IgD-negative memory B cell (primary cell): ENCODE results near the gene GPR155. TPM values are rescaled to one million over a fixed set of nuclear protein-coding genes. Genes with fewer than 3 reads are reported as not detected.
"Not testable (repeated sequence)": the region's sequence is repeated elsewhere in the genome, so short reads cannot be mapped to it uniquely, and the experiment has no call there.

ENCODE experiments used
- H3K27ac Mint-ChIP-seq, 3 donors: one replicate each; pipeline ENCODE4 v1.8.0; 2020 to 2022; ENCODE audit warnings: mild to moderate bottlenecking in 3 of 3, mixed read lengths in 3 of 3, moderate library complexity in 1 of 3
- H3K27me3 Mint-ChIP-seq: one replicate; pipeline ENCODE4 v1.8.0; 2021; ENCODE audit warnings: mixed read lengths
- H3K36me3 Mint-ChIP-seq: one replicate; pipeline ENCODE4 v1.8.0; 2020; ENCODE audit warnings: mild to moderate bottlenecking, mixed read lengths
- H3K4me1 Mint-ChIP-seq, 3 donors: one replicate each; pipeline ENCODE4 v1.8.0; 2020 to 2022; ENCODE audit warnings: mixed read lengths in 3 of 3, mild to moderate bottlenecking in 1 of 3
- H3K4me3 Mint-ChIP-seq, 4 donors: one replicate each; pipeline ENCODE4 v1.8.0; 2020 to 2022; ENCODE audit warnings: mild to moderate bottlenecking in 4 of 4, mixed read lengths in 4 of 4, moderate library complexity in 3 of 4
- H3K9me3 Mint-ChIP-seq, 3 donors: one replicate each; pipeline ENCODE4 v1.8.0; 2020 to 2021; ENCODE audit warnings: mixed read lengths in 3 of 3, mild to moderate bottlenecking in 1 of 3
- polyA plus RNA-seq: library from polyadenylated mRNA; unstranded; fragments of 300-500 nt; fragmentation: Illumina TruSeq; gene quantifications from one replicate; pipeline ENCODE4 v1.2.3, GENCODE V29; 2021

Gene GPR155
- polyA plus RNA-seq, 1 donor from 2014 or later: 1.6 TPM

GRCh38 chr2:174431902-174432301 is 54.9 kb downstream of the GPR155 start:
- Mint-ChIP-seq H3K27ac (no peak overlapping the region), H3K4me1 (no peaks in the 10 kb centered on the region), H3K27me3 (no peaks in the 10 kb centered on the region), H3K9me3 (peaks cover 0 to 7% (median 3%) of the 10 kb centered on the region in 3 donors), H3K4me3 (no peak overlapping the region), H3K36me3 (peaks cover 4% of the 10 kb centered on the region)

GRCh38 chr2:174430066-174430465 is 56.8 kb downstream of the GPR155 start:
- H3K27ac Mint-ChIP-seq: no peak overlapping the region
- peaks cover 4% of the 10 kb centered on the region for H3K36me3 Mint-ChIP-seq
- no peaks in the 10 kb centered on the region for H3K27me3 Mint-ChIP-seq
- H3K9me3 Mint-ChIP-seq: peaks cover 0 to 7% (median 3%) of the 10 kb centered on the region in 3 donors
- H3K4me3 Mint-ChIP-seq: no peak overlapping the region
- no peaks in the 10 kb centered on the region for H3K4me1 Mint-ChIP-seq

GRCh38 chr2:174428214-174428613 is 58.6 kb downstream of the GPR155 start:
- no peaks in the 10 kb centered on the region for H3K4me1 Mint-ChIP-seq
- no peak overlapping the region for H3K4me3 Mint-ChIP-seq
- H3K9me3 Mint-ChIP-seq: peaks cover 0 to 7% (median under 1%) of the 10 kb centered on the region in 3 donors
- H3K36me3 Mint-ChIP-seq: peaks cover 4% of the 10 kb centered on the region
- no peak overlapping the region for H3K27ac Mint-ChIP-seq
- H3K27me3 Mint-ChIP-seq: no peaks in the 10 kb centered on the region

DNA sequence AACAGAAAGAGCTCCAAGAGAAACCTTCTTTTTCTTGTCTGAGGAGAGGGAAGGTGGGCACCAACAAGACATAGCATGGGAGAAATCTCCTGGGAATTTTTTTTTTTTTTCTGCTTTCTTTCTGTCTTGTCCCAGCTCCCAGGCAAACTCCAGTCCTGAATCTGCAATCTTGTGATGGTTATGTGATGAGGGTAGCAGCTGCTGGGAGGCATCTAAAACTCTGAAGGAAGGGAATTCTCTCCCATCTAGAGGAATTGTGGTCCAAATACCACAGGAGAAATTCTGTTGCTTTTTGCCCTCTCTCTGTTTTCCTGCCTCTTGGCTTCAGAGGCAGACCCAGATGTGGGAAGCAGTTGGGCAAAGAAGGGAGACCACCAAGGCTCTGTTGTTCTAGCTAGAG is 74.6 kb downstream of the GPR155 start:
- no peak overlapping the region for H3K4me3 Mint-ChIP-seq
- H3K4me1 Mint-ChIP-seq: no peaks in the 10 kb centered on the region
- no peaks in the 10 kb centered on the region for H3K27me3 Mint-ChIP-seq
- no peak overlapping the region for H3K27ac Mint-ChIP-seq
- H3K36me3 Mint-ChIP-seq: peaks cover 18% of the 10 kb centered on the region
- H3K9me3 Mint-ChIP-seq: no peaks in the 10 kb centered on the region

DNA sequence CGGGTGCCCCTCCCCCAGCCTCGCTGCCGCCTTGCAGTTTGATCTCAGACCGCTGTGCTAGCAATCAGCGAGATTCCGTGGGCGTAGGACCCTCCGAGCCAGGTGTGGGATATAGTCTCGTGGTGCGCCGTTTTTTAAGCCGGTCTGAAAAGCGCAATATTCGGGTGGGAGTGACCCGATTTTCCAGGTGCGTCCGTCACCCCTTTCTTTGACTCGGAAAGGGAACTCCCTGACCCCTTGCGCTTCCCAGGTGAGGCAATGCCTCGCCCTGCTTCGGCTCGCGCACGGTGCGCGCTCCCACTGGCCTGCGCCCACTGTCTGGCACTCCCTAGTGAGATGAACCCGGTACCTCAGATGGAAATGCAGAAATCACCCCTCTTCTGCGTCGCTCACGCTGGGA is 76.8 kb downstream of the GPR155 start:
- H3K36me3 Mint-ChIP-seq: peaks cover 12% of the 10 kb centered on the region
- not testable (repeated sequence) for H3K27ac Mint-ChIP-seq, H3K27me3 Mint-ChIP-seq, H3K9me3 Mint-ChIP-seq, H3K4me1 Mint-ChIP-seq
- peak overlapping the region in 2 of 4 donors; percentile 18 to 25 for H3K4me3 Mint-ChIP-seq

GRCh38 chr2:174403628-174404027 is 83.2 kb downstream of the GPR155 start:
- no peaks in the 10 kb centered on the region for H3K9me3 Mint-ChIP-seq
- H3K27ac Mint-ChIP-seq: no peak overlapping the region
- H3K36me3 Mint-ChIP-seq: peaks cover 11% of the 10 kb centered on the region
- H3K27me3 Mint-ChIP-seq: no peaks in the 10 kb centered on the region
- H3K4me3 Mint-ChIP-seq: no peak overlapping the region
- H3K4me1 Mint-ChIP-seq: peaks cover 0 to 2% (median 1%) of the 10 kb centered on the region in 3 donors

- Mint-ChIP-seq H3K27me3 (no peaks in the 10 kb centered on the region), H3K36me3 (peaks cover 13% of the 10 kb centered on the region), H3K27ac (no peak overlapping the region), H3K4me3 (no peak overlapping the region), H3K9me3 (no peaks in the 10 kb centered on the region), H3K4me1 (peaks cover 4 to 12% (median 12%) of the 10 kb centered on the region in 3 donors)
These were observed 86.0 kb downstream of the GPR155 start for GRCh38 chr2:174400853-174401252.

GRCh38 chr2:174399171-174399570 is 87.7 kb downstream of the GPR155 start:
- Mint-ChIP-seq H3K9me3 (no peaks in the 10 kb centered on the region), H3K4me3 (no peak overlapping the region), H3K27me3 (no peaks in the 10 kb centered on the region), H3K4me1 (peaks cover 8 to 27% (median 19%) of the 10 kb centered on the region in 3 donors), H3K27ac (no peak overlapping the region), H3K36me3 (peaks cover 13% of the 10 kb centered on the region)

DNA sequence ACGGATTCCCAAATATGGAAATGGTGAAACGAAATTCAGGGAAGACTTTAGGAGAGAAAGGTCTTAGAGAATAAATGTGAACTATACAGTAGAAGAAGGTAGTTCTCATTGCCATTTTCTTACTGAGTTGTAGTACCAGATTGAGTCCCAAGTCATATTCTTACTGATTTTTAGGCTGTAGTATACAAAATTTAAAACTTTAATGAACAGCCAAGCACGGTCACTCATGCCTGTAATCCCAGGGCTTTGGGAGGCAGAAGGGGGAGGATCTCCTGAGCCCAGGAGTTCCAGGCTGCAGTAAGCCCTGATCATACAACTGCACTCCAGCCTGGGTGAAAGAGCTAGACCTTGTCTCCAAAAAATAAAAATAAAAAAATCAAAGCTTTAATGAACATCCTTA is 89.1 kb downstream of the GPR155 start:
- Mint-ChIP-seq H3K36me3 (peaks cover 8% of the 10 kb centered on the region), H3K4me1 (peaks cover 16 to 36% (median 26%) of the 10 kb centered on the region in 3 donors), H3K27ac (peak overlapping the region in 1 of 3 donors; percentile 74), H3K27me3 (no peaks in the 10 kb centered on the region), H3K9me3 (no peaks in the 10 kb centered on the region), H3K4me3 (peak overlapping the region in 1 of 4 donors; percentile 99)

- Mint-ChIP-seq H3K36me3 (peaks cover 11% of the 10 kb centered on the region), H3K9me3 (no peaks in the 10 kb centered on the region), H3K27me3 (no peaks in the 10 kb centered on the region), H3K27ac (peak overlapping the region; percentile 96 to 100 (median 100)), H3K4me1 (peaks cover 27 to 44% (median 35%) of the 10 kb centered on the region in 3 donors), H3K4me3 (peak overlapping the region; percentile 98 to 99 (median 99))
These were observed 90.7 kb downstream of the GPR155 start for GRCh38 chr2:174395969-174396630.

GRCh38 chr2:174395284-174395968 is 91.4 kb downstream of the GPR155 start, which contains the start of gene SCRN3:
SCRN3 (plus strand) TSS chr2:174395730; CDS start chr2:174398284, 2,554 bp downstream.
- Mint-ChIP-seq H3K27ac (peak within 1 kb of the TSS; percentile 96 to 100 (median 100)), H3K4me1 (peaks cover 28 to 49% (median 37%) of the 10 kb centered on the region in 3 donors), H3K27me3 (no peaks in the 10 kb centered on the region)

GRCh38 chr2:174392706-174393105 is 94.1 kb downstream of the GPR155 start:
- Mint-ChIP-seq H3K9me3 (no peaks in the 10 kb centered on the region), H3K4me3 (peak overlapping the region; percentile 10 to 61 (median 43)), H3K27ac (no peak overlapping the region), H3K27me3 (no peaks in the 10 kb centered on the region), H3K36me3 (peaks cover 5% of the 10 kb centered on the region), H3K4me1 (peaks cover 28 to 52% (median 43%) of the 10 kb centered on the region in 3 donors)

More at GRCh38 chr2:174395284-174395968, 91.4 kb downstream of the GPR155 start, which contains the start of gene SCRN3:
- Mint-ChIP-seq H3K4me3 (peak within 1 kb of the TSS; percentile 98 to 99 (median 99)), H3K9me3 (no peaks in the 10 kb centered on the region), H3K36me3 (peaks cover 11% of the 10 kb centered on the region)

- H3K27ac Mint-ChIP-seq, H3K36me3 Mint-ChIP-seq: not testable (repeated sequence)
- H3K4me1 Mint-ChIP-seq: peaks cover 26 to 40% (median 37%) of the 10 kb centered on the region in 3 donors
These were observed 96.5 kb downstream of the GPR155 start for GRCh38 chr2:174390303-174390702.

DNA sequence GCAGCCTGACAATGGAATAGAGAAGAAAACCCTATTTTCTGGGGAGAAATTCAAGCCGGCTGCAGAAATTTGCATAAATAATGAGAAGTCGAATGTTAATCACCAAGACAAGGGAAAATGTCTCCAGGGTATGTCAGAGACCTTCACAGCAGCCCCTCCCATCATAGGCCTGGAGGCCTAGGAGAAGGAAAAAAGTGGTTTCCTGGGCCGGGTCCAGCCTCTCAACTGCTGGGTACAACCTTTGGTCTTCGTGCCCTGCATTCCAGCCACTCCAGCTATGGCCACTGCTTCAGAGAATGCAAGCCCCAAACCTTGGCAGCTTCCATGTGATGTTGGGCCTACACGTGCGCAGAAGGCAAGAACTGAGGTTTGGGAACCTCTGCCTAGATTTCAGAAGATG is 97.3 kb downstream of the GPR155 start:
- H3K27ac Mint-ChIP-seq: no peak overlapping the region
- H3K4me3 Mint-ChIP-seq: no peak overlapping the region
- no peaks in the 10 kb centered on the region for H3K9me3 Mint-ChIP-seq
- peaks cover 27 to 35% (median 33%) of the 10 kb centered on the region in 3 donors for H3K4me1 Mint-ChIP-seq
- H3K27me3 Mint-ChIP-seq: no peaks in the 10 kb centered on the region
- peaks cover 7% of the 10 kb centered on the region for H3K36me3 Mint-ChIP-seq

More at GRCh38 chr2:174390303-174390702, 96.5 kb downstream of the GPR155 start:
- H3K27me3 Mint-ChIP-seq, H3K9me3 Mint-ChIP-seq: not testable (repeated sequence)
- H3K4me3 Mint-ChIP-seq: peak overlapping the region in 1 of 4 donors; percentile 61

DNA sequence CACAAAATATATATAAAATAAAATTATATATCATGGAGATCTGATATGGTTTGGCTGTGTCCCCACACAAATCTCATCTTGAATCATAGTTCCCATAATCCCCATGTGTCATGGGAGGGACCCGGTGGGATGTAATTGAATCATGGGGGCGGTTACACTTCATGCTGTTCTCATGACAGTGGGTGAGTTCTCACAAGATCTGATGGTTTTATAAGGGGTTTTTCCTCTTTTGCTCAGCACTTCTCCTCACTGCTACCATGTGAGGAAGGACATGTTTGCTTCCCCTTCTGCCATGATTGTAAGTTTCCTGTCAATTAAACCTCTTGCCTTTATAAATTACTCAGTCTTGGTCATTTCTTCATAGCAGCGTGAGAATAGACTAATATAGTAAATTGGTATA is 98.1 kb downstream of the GPR155 start:
- not testable (repeated sequence) for H3K4me3 Mint-ChIP-seq, H3K9me3 Mint-ChIP-seq, H3K27me3 Mint-ChIP-seq
- peak overlapping the region in 2 of 3 donors; percentile 19 to 59 for H3K27ac Mint-ChIP-seq
- H3K36me3 Mint-ChIP-seq: peaks cover 12% of the 10 kb centered on the region
- H3K4me1 Mint-ChIP-seq: peaks cover 27 to 37% (median 28%) of the 10 kb centered on the region in 3 donors
